ENCODE measurements around the gene REM2. TPM values are rescaled to one million over a fixed set of nuclear protein-coding genes. Genes with fewer than 3 reads are reported as not detected.
"Not testable (repeated sequence)": the region's sequence is repeated elsewhere in the genome, so short reads cannot be mapped to it uniquely, and the experiment has no call there.

The REM2 gene
- total and polyA plus RNA-seq, 8 donors, result 0.12 to 1.2 (median 0.87) TPM; not detected in 3

DNA sequence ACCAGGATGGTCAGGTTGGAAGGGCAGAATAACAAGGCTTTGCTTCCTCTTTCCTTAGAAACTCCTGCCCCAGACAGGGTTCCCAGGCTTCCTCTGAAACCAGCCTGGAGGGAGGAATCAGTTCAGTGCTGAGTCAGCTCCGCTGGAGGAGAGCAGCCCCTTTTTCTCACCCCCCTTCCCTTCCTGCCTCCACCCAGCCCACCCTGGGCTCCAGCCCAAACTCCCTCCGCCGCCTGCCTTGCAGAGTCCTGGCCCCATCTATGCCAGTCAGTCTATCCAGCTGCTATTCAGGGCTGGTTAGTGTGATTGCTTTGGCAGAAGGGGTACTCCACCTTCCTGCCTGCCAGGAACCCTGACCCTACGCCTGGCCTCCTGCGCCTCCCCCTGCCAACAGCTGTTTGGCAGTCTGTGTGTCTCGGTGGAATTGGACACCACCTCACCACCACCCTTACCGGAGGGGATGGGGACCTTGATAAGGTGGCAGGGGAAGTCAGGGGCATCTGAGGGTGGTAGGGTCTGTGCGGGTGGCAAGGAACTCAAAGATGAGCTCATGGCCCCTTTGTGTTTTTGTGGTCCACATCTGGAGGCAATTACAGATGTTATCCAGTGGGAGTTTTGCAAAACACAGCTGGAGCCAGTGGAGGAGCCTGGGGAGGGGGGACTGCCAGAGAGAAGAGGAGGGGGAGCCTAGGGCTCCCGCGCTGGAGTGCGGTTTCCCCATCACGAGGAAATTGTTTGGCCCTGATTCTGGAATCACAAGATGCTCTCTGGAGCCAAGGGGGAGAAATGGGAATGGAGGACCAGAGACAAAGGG is 34.5 kb upstream of the REM2 start:
- TF ChIP-seq POLR2AphosphoS5 (IDR thresholded peaks at IDR 0.05) (peak in 1 of 3 donors; percentile 51), POLR2A (IDR thresholded peaks at IDR 0.05) (no peak)
- intact Hi-C loops (cut with DNase I; ENCODE audit: low total_unique reads), result loop anchor here (10.0 kb wide), 1 partner anchor 294 kb away; no protein-coding TSS in a partner anchor
- WGBS, 5 donors, result 15 to 38% (median 25%) methylated on average over 12 of the region's 12 CpGs
- peak; percentile 44 to 94 for DNase-seq
- no peaks in the 10 kb centered on the region for H3K9me3 ChIP-seq
- peaks cover 33 to 37% (median 36%) of the 10 kb centered on the region in 4 donors for H3K36me3 ChIP-seq
- peaks cover 65 to 91% (median 72%) of the 10 kb centered on the region in 4 donors for H3K4me1 ChIP-seq
- H3K4me3 ChIP-seq, result peak overlapping the region in 1 of 4 donors; percentile 13
- no peaks in the 10 kb centered on the region for H3K27me3 ChIP-seq
- H3K27ac ChIP-seq, result peak overlapping the region; percentile 73 to 90 (median 88)

DNA sequence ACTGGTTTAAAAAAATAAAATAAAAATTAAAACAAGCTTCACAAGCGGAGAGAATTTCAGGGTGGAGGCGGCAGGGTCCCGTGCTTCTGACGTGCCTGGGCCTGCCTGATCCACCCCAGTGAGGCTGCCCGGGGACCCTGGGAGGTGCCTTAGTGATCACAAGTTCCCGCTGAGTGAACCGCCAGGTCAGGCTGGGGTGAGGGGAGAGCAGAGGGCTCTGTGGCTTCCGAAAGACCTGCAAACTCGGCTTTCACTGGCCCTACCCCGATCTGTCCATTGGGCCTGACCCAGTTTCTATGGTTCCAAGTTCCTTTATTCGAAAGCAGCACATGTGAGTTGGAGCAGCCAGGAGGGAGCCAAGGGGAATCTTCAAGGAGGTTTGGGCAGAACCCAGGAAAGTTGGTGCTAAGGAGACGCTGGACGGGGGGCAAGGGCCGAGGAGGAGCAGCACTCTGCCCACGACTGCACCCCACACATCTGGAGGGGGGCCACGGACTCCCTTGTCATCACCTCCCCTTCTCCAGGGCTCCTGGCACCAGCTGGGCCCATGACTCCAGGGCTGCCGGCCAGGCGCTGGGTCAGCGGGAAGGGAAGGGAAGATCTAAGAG is 33.7 kb upstream of the REM2 start:
- no peak overlapping the region for H3K4me3 ChIP-seq
- peak overlapping the region; percentile 66 to 90 (median 88) for H3K27ac ChIP-seq
- peak in 1 of 2 donors; percentile 38 for DNase-seq
- 53 to 66% (median 59%) methylated on average over 14 to 19 of the region's 19 CpGs for WGBS, 5 donors
- H3K9me3 ChIP-seq, result no peaks in the 10 kb centered on the region
- no peaks in the 10 kb centered on the region for H3K27me3 ChIP-seq
- peaks cover 28 to 29% (median 28%) of the 10 kb centered on the region in 4 donors for H3K36me3 ChIP-seq
- peaks cover 65 to 92% (median 74%) of the 10 kb centered on the region in 4 donors for H3K4me1 ChIP-seq
- TF ChIP-seq EP300 (IDR thresholded peaks at IDR 0.05) (no peak), POLR2AphosphoS5 (IDR thresholded peaks at IDR 0.05) (no peak), POLR2A (IDR thresholded peaks at IDR 0.05) (no peak)
- TF ChIP-seq, protein P1, sequence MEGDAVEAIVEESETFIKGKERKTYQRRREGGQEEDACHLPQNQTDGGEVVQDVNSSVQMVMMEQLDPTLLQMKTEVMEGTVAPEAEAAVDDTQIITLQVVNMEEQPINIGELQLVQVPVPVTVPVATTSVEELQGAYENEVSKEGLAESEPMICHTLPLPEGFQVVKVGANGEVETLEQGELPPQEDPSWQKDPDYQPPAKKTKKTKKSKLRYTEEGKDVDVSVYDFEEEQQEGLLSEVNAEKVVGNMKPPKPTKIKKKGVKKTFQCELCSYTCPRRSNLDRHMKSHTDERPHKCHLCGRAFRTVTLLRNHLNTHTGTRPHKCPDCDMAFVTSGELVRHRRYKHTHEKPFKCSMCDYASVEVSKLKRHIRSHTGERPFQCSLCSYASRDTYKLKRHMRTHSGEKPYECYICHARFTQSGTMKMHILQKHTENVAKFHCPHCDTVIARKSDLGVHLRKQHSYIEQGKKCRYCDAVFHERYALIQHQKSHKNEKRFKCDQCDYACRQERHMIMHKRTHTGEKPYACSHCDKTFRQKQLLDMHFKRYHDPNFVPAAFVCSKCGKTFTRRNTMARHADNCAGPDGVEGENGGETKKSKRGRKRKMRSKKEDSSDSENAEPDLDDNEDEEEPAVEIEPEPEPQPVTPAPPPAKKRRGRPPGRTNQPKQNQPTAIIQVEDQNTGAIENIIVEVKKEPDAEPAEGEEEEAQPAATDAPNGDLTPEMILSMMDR (IDR thresholded peaks at IDR 0.05), result no peak
- intact Hi-C loops (cut with DNase I; ENCODE audit: low total_unique reads), result loop anchor here (10.0 kb wide), 1 partner anchor 295 kb away; no protein-coding TSS in a partner anchor

DNA sequence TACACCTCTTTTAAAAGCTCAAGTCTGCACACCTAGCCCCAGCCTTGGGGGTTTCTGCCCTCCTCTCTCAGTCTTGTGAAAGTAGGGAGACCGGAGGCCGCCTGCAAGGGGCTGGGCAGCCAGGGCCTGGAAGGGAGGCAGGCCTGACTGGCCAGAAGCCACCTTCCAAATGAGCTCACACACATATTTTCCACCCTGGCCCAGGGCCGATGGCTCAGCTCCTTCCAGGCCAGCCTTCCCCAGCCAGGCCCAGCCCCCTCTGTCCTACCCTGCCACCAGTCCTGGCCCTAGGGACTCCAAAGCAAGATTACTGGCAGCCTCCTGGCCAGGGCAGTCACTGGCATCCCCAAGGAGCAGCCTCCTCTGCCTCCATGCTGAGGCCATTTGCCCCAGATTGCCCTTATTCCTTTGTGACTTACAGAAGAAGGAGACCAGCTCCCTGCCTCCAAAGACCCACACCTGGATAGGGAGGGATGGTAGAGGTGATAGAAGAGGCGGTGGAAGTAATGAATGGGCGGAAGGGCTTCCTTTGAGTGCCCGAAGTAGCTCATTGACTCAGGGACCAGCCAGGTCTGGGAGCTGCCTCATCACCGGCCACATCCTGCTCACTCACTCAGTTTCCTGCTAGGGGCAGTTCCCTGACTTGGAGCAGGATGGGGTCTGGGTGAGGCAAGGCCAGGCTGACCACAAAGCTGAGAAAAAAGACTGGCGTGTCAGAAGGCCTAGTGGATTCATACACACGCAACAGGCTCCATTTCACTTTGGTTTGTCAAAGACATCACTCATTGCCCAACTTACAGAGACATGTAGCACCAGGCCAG is 31.9 kb upstream of the REM2 start:
- WGBS, 5 donors, result 33 to 56% (median 51%) methylated on average over 9 of the region's 9 CpGs
- H3K4me3 ChIP-seq, result no peak overlapping the region
- intact Hi-C loops (cut with DNase I; ENCODE audit: low total_unique reads), result no loop called here
- H3K27me3 ChIP-seq, result no peaks in the 10 kb centered on the region
- peaks cover 61 to 75% (median 68%) of the 10 kb centered on the region in 4 donors for H3K4me1 ChIP-seq
- no peaks in the 10 kb centered on the region for H3K9me3 ChIP-seq
- TF ChIP-seq POLR2AphosphoS5 (IDR thresholded peaks at IDR 0.05), result peak; percentile 48 to 71 (median 59)
- no peak for TF ChIP-seq EP300 (IDR thresholded peaks at IDR 0.05)
- no peak for TF ChIP-seq POLR2A (IDR thresholded peaks at IDR 0.05)
- H3K27ac ChIP-seq, result peak overlapping the region; percentile 61 to 90 (median 88)
- peak; percentile 91 to 92 for DNase-seq
- peaks cover 9 to 11% (median 10%) of the 10 kb centered on the region in 4 donors for H3K36me3 ChIP-seq

DNA sequence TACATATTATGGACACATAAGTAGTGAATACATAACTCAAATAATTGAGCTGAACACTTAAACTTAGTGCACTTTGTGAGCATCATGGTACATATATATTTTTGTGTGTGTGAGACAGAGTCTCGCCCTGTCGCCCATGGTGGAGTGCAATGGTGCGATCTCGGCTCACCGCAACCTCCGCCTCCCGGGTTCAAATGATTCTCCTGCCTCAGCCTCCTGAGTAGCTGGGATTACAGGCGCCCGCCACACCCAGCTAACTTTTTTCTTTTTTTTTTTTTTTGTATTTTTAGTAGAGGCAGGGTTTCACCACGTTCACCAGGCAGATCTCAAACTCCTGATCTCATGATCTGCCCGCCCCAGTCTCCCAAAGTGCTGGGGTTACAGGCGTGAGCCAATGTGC is 30.8 kb upstream of the REM2 start:
- intact Hi-C loops (cut with DNase I; ENCODE audit: low total_unique reads); H3K4me3 ChIP-seq; H3K36me3 ChIP-seq; H3K9me3 ChIP-seq; H3K27me3 ChIP-seq; DNase-seq: not testable (repeated sequence)
- peaks cover 51 to 65% (median 57%) of the 10 kb centered on the region in 4 donors for H3K4me1 ChIP-seq
- WGBS, 5 donors, result 69 to 77% (median 77%) methylated on average over 9 to 12 of the region's 12 CpGs
- H3K27ac ChIP-seq, result peak overlapping the region in 4 of 5 donors; percentile 72 to 90 (median 88)

DNA sequence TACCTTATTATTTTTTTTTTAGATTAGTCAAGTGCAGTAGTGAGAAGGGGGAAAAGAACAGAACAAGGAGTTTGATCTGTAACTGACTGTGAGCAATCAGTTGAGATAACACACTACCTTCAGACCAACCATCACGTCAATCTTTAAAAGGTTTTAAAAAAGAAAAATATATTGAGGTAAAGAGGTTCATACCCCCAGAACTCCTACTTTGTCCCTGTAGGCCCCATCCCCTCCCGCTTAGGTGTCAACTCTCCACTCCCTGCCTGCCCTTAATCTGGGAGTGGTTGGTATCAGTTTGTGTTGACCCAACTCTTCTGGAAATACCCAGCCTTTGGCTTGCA is 30.5 kb upstream of the REM2 start:
- Histone ChIP-seq H3K27ac (peak overlapping the region; percentile 72 to 89 (median 84)), H3K27me3 (no peaks in the 10 kb centered on the region), H3K9me3 (no peaks in the 10 kb centered on the region), H3K4me3 (no peak overlapping the region), H3K36me3 (no peaks in the 10 kb centered on the region), H3K4me1 (peaks cover 47 to 61% (median 54%) of the 10 kb centered on the region in 4 donors)
- TF ChIP-seq POLR2AphosphoS5 (IDR thresholded peaks at IDR 0.05), result no peak
- TF ChIP-seq POLR2A (IDR thresholded peaks at IDR 0.05), result no peak
- no peak for TF ChIP-seq EP300 (IDR thresholded peaks at IDR 0.05)
- TF ChIP-seq, protein P1 (IDR thresholded peaks at IDR 0.05), result no peak
- intact Hi-C loops (cut with DNase I; ENCODE audit: low total_unique reads), result no loop called here
- DNase-seq, result no peak
- WGBS, 5 donors, result 37 to 60% (median 44%) methylated on average over 2 of the region's 2 CpGs

All from stomach (tissue), 9 donors.